Activated CD4-positive, alpha-beta T cell treated with anti-CD3 and anti-CD28 coated beads, Interleukin-2, amount 50 U/mL, for 48 hours (primary cell): ENCODE measurements around the gene PDZD7.

Source experiments
- DNase-seq, 2 experiments: peaks; one replicate each; pipeline ENCODE4 v3.0.0-alpha.2; 2020

The PDZD7 gene

GRCh38 chr10:100962351-100963080, 68.4 kb downstream of the PDZD7 start:
- DNase-seq = no peak

- DNase-seq = no peak
Observed at GRCh38 chr10:100960251-100960650, 70.7 kb downstream of the PDZD7 start.
